A549 (cell line): ENCODE results near the gene MARCHF9. TPM values are rescaled to one million over a fixed set of nuclear protein-coding genes. Genes with fewer than 3 reads are reported as not detected.

Source experiments
- ATAC-seq, 2 experiments: fragments of 200-7000 bp in 1 of 2; fragments of >200 bp in 1 of 2; cut with Nextera tagmentation in 1 of 2; cut with Tn5 transposase in 1 of 2; 3 replicates each; pipeline versions ENCODE4 v1.8.0 to v1.9.1; 2018 to 2020; ENCODE audit warnings: mild to moderate bottlenecking in 1 of 2, moderate library complexity in 1 of 2
- CTCF ChIA-PET: fragments of 300-600 bp; sonication (Branson Sonifier 250); formaldehyde crosslinking; extraction: SDS; loops from one replicate; lab custom pipeline; 2021; ENCODE audit warnings: antibody characterized with exemption, inconsistent platforms; lab: Yijun Ruan, JAX
- POLR2A ChIA-PET: fragments of 350-600 bp; formaldehyde crosslinking; extraction: SDS; loops from one replicate; lab custom pipeline; 2021; ENCODE audit warnings: antibody characterized with exemption, inconsistent platforms; lab: Yijun Ruan, JAX
- DNase-seq, 2 experiments: peaks; one replicate each; pipeline versions ENCODE4 v3.0.0 to v3.0.0-alpha.2; 2011 to 2016; ENCODE audit warnings: low read depth in 1 of 2, low spot score in 1 of 2
- FAIRE-seq: peaks from 2 replicates; lab custom pipeline; 2011; peaks lifted over from hg19 to GRCh38; lab: Jason Lieb, UNC
- H3K27ac ChIP-seq, 2 experiments: fragments of >200 bp; sonication (Bioruptor Twin); formaldehyde crosslinking; 3 replicates each; pipeline ENCODE4 v1.5.1; 2016 to 2017
- H3K4me1 ChIP-seq: fragments of >200 bp; sonication (Bioruptor Twin); formaldehyde crosslinking; 3 replicates; pipeline ENCODE4 v1.6.1; 2016
- H3K4me2 ChIP-seq: fragments of >200 bp; sonication (Bioruptor Twin); formaldehyde crosslinking; 3 replicates; pipeline ENCODE4 v1.6.1; 2016
- H3K4me3 ChIP-seq: fragments of >200 bp; sonication (Bioruptor Twin); formaldehyde crosslinking; 3 replicates; pipeline ENCODE4 v1.5.1; 2016
- H3K9me3 ChIP-seq: fragments of >200 bp; sonication (Bioruptor Twin); formaldehyde crosslinking; 3 replicates; pipeline ENCODE4 v1.6.1; 2016
- CBX8 ChIP-seq: fragments of 200-600 bp; sonication (generic); IDR thresholded peaks from 2 replicates; pipeline ENCODE4 v1.6.1; 2016
- EHF ChIP-seq: fragments of 250-450 bp; sonication (Bioruptor Pico); IDR thresholded peaks from 2 replicates; pipeline ENCODE4 v1.5.0; 2020; ENCODE audit warnings: mild to moderate bottlenecking
- EHMT2 ChIP-seq: fragments of 200-600 bp; sonication (generic); IDR thresholded peaks from 2 replicates; pipeline ENCODE4 v1.6.1; 2016; ENCODE audit warnings: antibody characterized with exemption, low read depth, mild to moderate bottlenecking, moderate library complexity
- FOSB ChIP-seq: fragments of 250-450 bp; sonication (Bioruptor Pico); IDR thresholded peaks from 2 replicates; pipeline ENCODE4 v1.5.0; 2020; ENCODE audit warnings: mild to moderate bottlenecking, moderate library complexity
- FOSL2 ChIP-seq, 2 experiments: fragments of 450-650 bp in 1 of 2; fragments of >200 bp in 1 of 2; sonication (Bioruptor Twin) in 1 of 2; formaldehyde crosslinking; IDR thresholded peaks; 2 replicates each; pipeline versions ENCODE4 v1.5.0 to v1.6.1; 2016 to 2020; ENCODE audit warnings: mild to moderate bottlenecking in 1 of 2, moderate library complexity in 1 of 2
- FOXS1 ChIP-seq: fragments of 250-450 bp; sonication (Bioruptor Pico); IDR thresholded peaks from 2 replicates; pipeline ENCODE4 v1.5.0; 2020; ENCODE audit warnings: mild to moderate bottlenecking, moderate library complexity
- GATA3 ChIP-seq: IDR thresholded peaks from 2 replicates; pipeline ENCODE4 v1.6.1; 2012; ENCODE audit warnings: borderline replicate concordance
- HEYL ChIP-seq: fragments of 250-450 bp; sonication (Bioruptor Pico); IDR thresholded peaks from 2 replicates; pipeline ENCODE4 v1.8.0; 2021; ENCODE audit warnings: mild to moderate bottlenecking, moderate library complexity
- HOXB13 ChIP-seq: fragments of 250-450 bp; sonication (Bioruptor Pico); IDR thresholded peaks from 2 replicates; pipeline ENCODE4 v1.5.0; 2020; ENCODE audit warnings: low read depth, mild to moderate bottlenecking, moderate library complexity
- JUN ChIP-seq, 2 experiments: fragments of >200 bp; sonication (Bioruptor Twin); formaldehyde crosslinking; IDR thresholded peaks; 2 replicates in 1 of 2; 3 replicates in 1 of 2; pipeline ENCODE4 v1.6.1; 2016 to 2017
- MAFK ChIP-seq: fragments of 450-650 bp; IDR thresholded peaks from 2 replicates; pipeline ENCODE4 v1.6.1; 2014; ENCODE audit not compliant: partially characterized antibody
- NFE2L2 ChIP-seq: fragments of 150-350 bp; conservative IDR thresholded peaks from 2 replicates; pipeline ENCODE4 v1.6.1; 2014; ENCODE audit warnings: low read length
- POLR2AphosphoS2 ChIP-seq: conservative IDR thresholded peaks from 2 replicates; pipeline ENCODE4 v1.6.1; 2012; ENCODE audit warnings: low read length, improper control_type of control experiment, inconsistent platforms
- RCOR1 ChIP-seq: fragments of 150-350 bp; IDR thresholded peaks from 2 replicates; pipeline ENCODE4 v1.6.1; 2014; ENCODE audit warnings: antibody characterized with exemption, low read length, low read depth
- RFX5 ChIP-seq: fragments of 450-650 bp; IDR thresholded peaks from 2 replicates; pipeline ENCODE4 v1.7.1; 2014; ENCODE audit warnings: antibody characterized with exemption, mild to moderate bottlenecking, moderate library complexity
- SREBF2 ChIP-seq: fragments of 450-650 bp; IDR thresholded peaks from 2 replicates; pipeline ENCODE4 v1.6.1; 2014; ENCODE audit warnings: mild to moderate bottlenecking, moderate library complexity
- TFCP2L1 ChIP-seq: fragments of 250-450 bp; sonication (Bioruptor Pico); IDR thresholded peaks from 2 replicates; pipeline ENCODE4 v1.5.0; 2021; ENCODE audit warnings: mild to moderate bottlenecking
- ZFP36 ChIP-seq: fragments of 450-650 bp; IDR thresholded peaks from 2 replicates; pipeline ENCODE4 v1.6.1; 2014; ENCODE audit warnings: borderline replicate concordance; ENCODE audit not compliant: partially characterized antibody
- ZNF302 ChIP-seq: fragments of 250-450 bp; sonication (Bioruptor Pico); IDR thresholded peaks from 2 replicates; pipeline ENCODE4 v1.9.0; 2021; ENCODE audit warnings: inconsistent platforms, mild to moderate bottlenecking, moderate library complexity
- WGBS: methylation state at CpG from one replicate; pipeline ENCODE4 v1.1.6; 2017; ENCODE audit errors: missing lambda C conversion rate; 5-methylcytosine and 5-hydroxymethylcytosine counted together
- polyA plus RNA-seq, 4 experiments: library from polyadenylated mRNA; depleted of rRNA in 3 of 4; stranded (reverse); fragments of >200 nt; fragmentation: RNase III in 1 of 4; extraction: RNeasy Plus Mini Kit Qiagen cat#74134 plus additional on column Dnase treatment in 1 of 4; gene quantifications; 2 replicates in 3 of 4; 3 replicates in 1 of 4; pipeline ENCODE4 v1.2.3, GENCODE V29; 2011 to 2017
- TF ChIP-seq, protein P1 (sequence below): IDR thresholded peaks from 2 replicates; pipeline ENCODE4 v1.6.1; 2012
- TF ChIP-seq, protein P2 (sequence below): fragments of >200 bp; sonication (Bioruptor Twin); formaldehyde crosslinking; IDR thresholded peaks from 2 replicates; pipeline ENCODE4 v1.6.1; 2016
- TF ChIP-seq, protein P3 (sequence below): fragments of 250-450 bp; sonication (Bioruptor Pico); IDR thresholded peaks from 2 replicates; pipeline ENCODE4 v1.5.0; 2021; ENCODE audit warnings: mild to moderate bottlenecking, moderate library complexity, borderline replicate concordance
- TF ChIP-seq, protein P4 (sequence below): IDR thresholded peaks from 2 replicates; pipeline ENCODE4 v1.6.1; 2012; ENCODE audit warnings: low read depth, borderline replicate concordance
- TF ChIP-seq, protein P5 (sequence below): fragments of 200-600 bp; sonication (generic); IDR thresholded peaks from 2 replicates; pipeline ENCODE4 v1.6.1; 2016; ENCODE audit warnings: antibody characterized with exemption, mild to moderate bottlenecking, moderate library complexity

MARCHF9 gene
- polyA plus RNA-seq, 2 of the 4 experiments (the other 2 are of a cell fraction): 6.8 to 7.2 TPM

DNA sequence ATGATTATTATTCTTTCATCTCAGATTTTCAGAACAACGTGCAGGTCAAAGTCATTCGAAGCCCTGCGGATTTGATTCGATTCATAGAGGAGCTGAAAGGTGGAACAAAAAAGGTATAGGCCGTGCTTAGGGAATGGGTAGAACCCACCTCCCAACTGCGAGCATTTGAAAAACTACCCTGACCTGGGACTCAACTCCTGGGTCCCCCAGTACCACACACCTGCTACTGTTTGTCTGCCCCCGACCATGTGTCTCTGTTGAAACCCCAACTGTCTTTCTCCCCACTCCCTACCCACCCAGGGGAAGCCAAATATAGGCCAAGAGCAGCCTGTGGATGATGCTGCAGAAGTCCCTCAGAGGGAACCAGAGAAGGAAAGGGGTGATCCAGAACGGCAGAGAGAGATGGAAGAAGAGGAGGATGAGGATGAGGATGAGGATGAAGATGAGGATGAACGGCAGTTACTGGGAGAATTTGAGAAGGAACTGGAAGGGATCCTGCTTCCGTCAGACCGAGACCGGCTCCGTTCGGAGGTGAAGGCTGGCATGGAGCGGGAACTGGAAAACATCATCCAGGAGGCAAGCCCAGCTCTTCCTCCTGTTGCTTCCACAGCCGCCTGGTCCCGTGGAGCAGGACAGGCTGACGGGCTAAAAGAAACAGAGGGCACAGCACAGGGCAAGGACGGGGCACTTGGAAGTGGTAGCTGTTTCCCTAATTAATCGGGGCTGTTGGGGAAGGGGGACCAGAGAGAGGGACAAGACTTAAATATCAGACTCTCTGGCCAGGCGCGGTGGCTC, 36.9 kb upstream of the MARCHF9 start:
- no peak overlapping the region for H3K4me3 ChIP-seq
- DNase-seq: no peak
- TF ChIP-seq JUN (IDR thresholded peaks at IDR 0.05) (no peak), FOSB (no peak), POLR2AphosphoS2 (no peak), EHMT2 (no peak), GATA3 (no peak), FOXS1 (no peak), TFCP2L1 (no peak), NFE2L2 (no peak), CBX8 (no peak), RCOR1 (no peak), SREBF2 (no peak), HOXB13 (CRISPR knock-in tag) (no peak)
- TF ChIP-seq, protein P1, sequence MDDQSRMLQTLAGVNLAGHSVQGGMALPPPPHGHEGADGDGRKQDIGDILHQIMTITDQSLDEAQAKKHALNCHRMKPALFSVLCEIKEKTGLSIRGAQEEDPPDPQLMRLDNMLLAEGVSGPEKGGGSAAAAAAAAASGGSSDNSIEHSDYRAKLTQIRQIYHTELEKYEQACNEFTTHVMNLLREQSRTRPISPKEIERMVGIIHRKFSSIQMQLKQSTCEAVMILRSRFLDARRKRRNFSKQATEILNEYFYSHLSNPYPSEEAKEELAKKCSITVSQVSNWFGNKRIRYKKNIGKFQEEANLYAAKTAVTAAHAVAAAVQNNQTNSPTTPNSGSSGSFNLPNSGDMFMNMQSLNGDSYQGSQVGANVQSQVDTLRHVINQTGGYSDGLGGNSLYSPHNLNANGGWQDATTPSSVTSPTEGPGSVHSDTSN: no peak
- TF ChIP-seq, protein P2, sequence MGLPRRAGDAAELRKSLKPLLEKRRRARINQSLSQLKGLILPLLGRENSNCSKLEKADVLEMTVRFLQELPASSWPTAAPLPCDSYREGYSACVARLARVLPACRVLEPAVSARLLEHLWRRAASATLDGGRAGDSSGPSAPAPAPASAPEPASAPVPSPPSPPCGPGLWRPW: no peak
- TF ChIP-seq, protein P3, sequence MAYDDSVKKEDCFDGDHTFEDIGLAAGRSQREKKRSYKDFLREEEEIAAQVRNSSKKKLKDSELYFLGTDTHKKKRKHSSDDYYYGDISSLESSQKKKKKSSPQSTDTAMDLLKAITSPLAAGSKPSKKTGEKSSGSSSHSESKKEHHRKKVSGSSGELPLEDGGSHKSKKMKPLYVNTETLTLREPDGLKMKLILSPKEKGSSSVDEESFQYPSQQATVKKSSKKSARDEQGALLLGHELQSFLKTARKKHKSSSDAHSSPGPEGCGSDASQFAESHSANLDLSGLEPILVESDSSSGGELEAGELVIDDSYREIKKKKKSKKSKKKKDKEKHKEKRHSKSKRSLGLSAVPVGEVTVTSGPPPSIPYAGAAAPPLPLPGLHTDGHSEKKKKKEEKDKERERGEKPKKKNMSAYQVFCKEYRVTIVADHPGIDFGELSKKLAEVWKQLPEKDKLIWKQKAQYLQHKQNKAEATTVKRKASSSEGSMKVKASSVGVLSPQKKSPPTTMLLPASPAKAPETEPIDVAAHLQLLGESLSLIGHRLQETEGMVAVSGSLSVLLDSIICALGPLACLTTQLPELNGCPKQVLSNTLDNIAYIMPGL: no peak
- CTCF ChIA-PET: interaction anchor here (0.7 to 13.8 kb wide), 9 partner anchors 8 to 134 kb away, joined by 3 to 242 read pairs (median 4); partner anchors contain the start of gene AGAP2
- WGBS: 93% methylated on average over 22 of the region's 22 CpGs
- POLR2A ChIA-PET: no interaction called here
- FAIRE-seq: no peak
- no peaks in the 10 kb centered on the region for H3K9me3 ChIP-seq
- no peak overlapping the region for H3K27ac ChIP-seq
- no peak overlapping the region for H3K4me2 ChIP-seq
- H3K4me1 ChIP-seq: no peaks in the 10 kb centered on the region
- ATAC-seq: no peak

DNA sequence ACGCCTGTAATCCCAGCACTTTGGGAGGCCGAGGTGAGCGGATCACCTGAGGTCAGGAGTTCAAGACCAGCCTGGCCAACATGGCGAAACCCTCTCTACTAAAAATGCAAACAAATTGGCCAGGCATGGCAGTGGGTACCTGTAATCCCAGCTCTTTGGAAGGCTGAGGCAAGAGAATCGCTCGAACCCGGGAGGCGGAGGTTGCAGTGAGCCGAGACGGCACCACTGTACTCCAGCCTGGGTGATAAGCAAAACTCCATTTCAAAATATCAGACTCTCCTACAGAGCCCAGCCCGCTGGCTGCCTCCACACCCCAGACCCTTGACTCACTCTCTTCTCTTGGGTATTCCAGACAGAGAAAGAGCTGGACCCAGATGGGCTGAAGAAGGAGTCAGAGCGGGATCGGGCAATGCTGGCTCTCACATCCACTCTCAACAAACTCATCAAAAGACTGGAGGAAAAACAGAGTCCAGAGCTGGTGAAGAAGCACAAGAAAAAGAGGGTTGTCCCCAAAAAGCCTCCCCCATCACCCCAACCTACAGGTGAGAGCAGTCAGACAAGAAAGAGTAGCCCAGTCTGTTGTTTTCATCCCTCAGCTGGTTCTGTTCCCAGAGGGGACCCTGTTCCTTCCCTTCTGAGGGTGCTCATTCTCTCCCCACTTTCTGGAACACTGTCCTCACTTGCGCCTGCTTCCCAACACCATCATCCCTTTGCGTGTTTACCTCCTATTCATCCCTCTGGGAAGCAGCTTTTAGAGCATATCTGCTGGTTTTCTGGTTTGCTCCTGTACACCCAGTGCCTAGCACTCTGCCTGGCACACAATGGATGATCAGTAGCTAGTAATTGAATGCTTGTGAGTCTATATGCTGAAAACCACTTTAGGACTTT, 36.0 kb upstream of the MARCHF9 start:
- Histone ChIP-seq H3K4me1 (0 out of 3 replicates have a peak, but pooled peaks cover 5% of the 10 kb centered on the region), H3K27ac (no peak overlapping the region), H3K4me3 (no peak overlapping the region), H3K9me3 (no peaks in the 10 kb centered on the region), H3K4me2 (no peak overlapping the region)
- FAIRE-seq (no peak), ATAC-seq (no peak), DNase-seq (no peak)
- POLR2A ChIA-PET: interaction anchor here (0.5 kb wide), 1 partner anchor 208 kb away, joined by 3 read pairs; no protein-coding TSS in a partner anchor
- CTCF ChIA-PET: interaction anchor here (0.5 to 13.8 kb wide), 9 partner anchors 11 to 186 kb away, joined by 3 to 242 read pairs (median 3); partner anchors contain the start of gene AGAP2
- WGBS: 95% methylated on average over 15 of the region's 15 CpGs
- TF ChIP-seq, protein P3: no peak
- TF ChIP-seq ZFP36 (no peak), HEYL (CRISPR knock-in tag) (no peak), HOXB13 (CRISPR knock-in tag) (no peak), ZNF302 (CRISPR knock-in tag) (no peak), EHF (CRISPR knock-in tag) (no peak), POLR2AphosphoS2 (no peak), MAFK (no peak), RCOR1 (no peak), GATA3 (no peak), RFX5 (no peak), FOSL2 (IDR thresholded peaks at IDR 0.05) (no peak), FOSL2 (CRISPR knock-in tag; IDR thresholded peaks at IDR 0.05) (no peak)
- TF ChIP-seq, protein P4, sequence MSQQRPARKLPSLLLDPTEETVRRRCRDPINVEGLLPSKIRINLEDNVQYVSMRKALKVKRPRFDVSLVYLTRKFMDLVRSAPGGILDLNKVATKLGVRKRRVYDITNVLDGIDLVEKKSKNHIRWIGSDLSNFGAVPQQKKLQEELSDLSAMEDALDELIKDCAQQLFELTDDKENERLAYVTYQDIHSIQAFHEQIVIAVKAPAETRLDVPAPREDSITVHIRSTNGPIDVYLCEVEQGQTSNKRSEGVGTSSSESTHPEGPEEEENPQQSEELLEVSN: no peak
- TF ChIP-seq, protein P5, sequence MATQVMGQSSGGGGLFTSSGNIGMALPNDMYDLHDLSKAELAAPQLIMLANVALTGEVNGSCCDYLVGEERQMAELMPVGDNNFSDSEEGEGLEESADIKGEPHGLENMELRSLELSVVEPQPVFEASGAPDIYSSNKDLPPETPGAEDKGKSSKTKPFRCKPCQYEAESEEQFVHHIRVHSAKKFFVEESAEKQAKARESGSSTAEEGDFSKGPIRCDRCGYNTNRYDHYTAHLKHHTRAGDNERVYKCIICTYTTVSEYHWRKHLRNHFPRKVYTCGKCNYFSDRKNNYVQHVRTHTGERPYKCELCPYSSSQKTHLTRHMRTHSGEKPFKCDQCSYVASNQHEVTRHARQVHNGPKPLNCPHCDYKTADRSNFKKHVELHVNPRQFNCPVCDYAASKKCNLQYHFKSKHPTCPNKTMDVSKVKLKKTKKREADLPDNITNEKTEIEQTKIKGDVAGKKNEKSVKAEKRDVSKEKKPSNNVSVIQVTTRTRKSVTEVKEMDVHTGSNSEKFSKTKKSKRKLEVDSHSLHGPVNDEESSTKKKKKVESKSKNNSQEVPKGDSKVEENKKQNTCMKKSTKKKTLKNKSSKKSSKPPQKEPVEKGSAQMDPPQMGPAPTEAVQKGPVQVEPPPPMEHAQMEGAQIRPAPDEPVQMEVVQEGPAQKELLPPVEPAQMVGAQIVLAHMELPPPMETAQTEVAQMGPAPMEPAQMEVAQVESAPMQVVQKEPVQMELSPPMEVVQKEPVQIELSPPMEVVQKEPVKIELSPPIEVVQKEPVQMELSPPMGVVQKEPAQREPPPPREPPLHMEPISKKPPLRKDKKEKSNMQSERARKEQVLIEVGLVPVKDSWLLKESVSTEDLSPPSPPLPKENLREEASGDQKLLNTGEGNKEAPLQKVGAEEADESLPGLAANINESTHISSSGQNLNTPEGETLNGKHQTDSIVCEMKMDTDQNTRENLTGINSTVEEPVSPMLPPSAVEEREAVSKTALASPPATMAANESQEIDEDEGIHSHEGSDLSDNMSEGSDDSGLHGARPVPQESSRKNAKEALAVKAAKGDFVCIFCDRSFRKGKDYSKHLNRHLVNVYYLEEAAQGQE: no peak
